ENCODE measurements around the gene SDK2. TPM values are rescaled to one million over a fixed set of nuclear protein-coding genes. Genes with fewer than 3 reads are reported as not detected.

Gene SDK2
- total and polyA plus RNA-seq, 2 of the 8 experiments (the other 6 are each of a cell fraction or from before 2014, with no cell fraction given) = 3.9 to 4.1 TPM

DNA sequence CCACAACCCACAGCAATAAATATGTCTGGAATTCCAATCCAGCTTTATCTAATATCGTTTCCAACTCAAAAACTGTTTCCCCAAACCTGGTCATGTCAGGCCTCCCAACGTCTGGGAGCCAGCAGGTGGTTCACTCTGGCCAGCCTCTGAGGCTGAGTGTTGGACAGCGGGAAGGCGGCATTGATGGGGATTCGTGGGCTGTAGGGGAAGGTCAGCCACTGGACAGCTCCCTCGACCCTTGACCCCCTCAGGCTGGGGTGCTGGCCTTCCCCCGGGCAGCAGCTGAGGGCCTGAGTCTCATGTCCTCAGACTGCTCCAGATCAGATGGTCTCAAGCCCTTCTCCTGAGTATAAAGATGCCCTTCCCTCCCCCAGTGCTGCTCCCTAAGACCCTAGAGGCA lies 50.2 kb downstream of the SDK2 start:
- Histone ChIP-seq H2AK5ac (ENCODE audit: low read depth, low read length) (peak overlapping the region; percentile 88; the same call in 1 of the 2 replicates), H3K79me1 (ENCODE audit: low read depth, low read length) (0 out of 2 replicates have a peak, but pooled peaks cover 4% of the 10 kb centered on the region), H2BK12ac (ENCODE audit: low read depth, low read length) (no peak overlapping the region), H3K18ac (ENCODE audit: extremely low read depth, low read length) (no peak overlapping the region), H2BK20ac (ENCODE audit: low read length) (no peak overlapping the region), H3K14ac (ENCODE audit: insufficient read length) (no peak overlapping the region), H2BK120ac (replicated peaks; ENCODE audit: low read depth, low read length) (no peak overlapping the region), H3K4me1 (replicated peaks in 1 of 4; ENCODE audit: control insufficient read depth in 3 of 4, insufficient read depth in 4 of 4, low read length in 3 of 4) (peaks cover 0 to 12% (median 6%) of the 10 kb centered on the region in 4 experiments; a peak in 6 of 7 replicates), H4K20me1 (replicated peaks in 1 of 2; ENCODE audit: control insufficient read depth in 1 of 2, insufficient read depth in 2 of 2, low read length in 2 of 2) (peaks cover 0 to 12% of the 10 kb centered on the region in 2 experiments), H2BK5ac (ENCODE audit: low read depth, low read length) (no peak overlapping the region), H3K9me3 (ENCODE audit: insufficient read depth in 2 of 2, low read depth in 1 of 2, low read length in 1 of 2) (no peaks in the 10 kb centered on the region), H3K9ac (replicated peaks in 1 of 4; ENCODE audit: extremely low read depth in 1 of 4, low read depth in 3 of 4, low read length in 3 of 4) (no peak overlapping the region), H3K23me2 (ENCODE audit: low read depth, low read length) (no peaks in the 10 kb centered on the region; the same call in 1 of the 2 replicates), H3K27me3 (replicated peaks in 1 of 4; ENCODE audit: control insufficient read depth in 3 of 4, extremely low read depth in 1 of 4, insufficient read depth in 3 of 4, low read length in 3 of 4) (no peaks in the 10 kb centered on the region), H3K79me2 (ENCODE audit: control insufficient read depth in 1 of 2, insufficient read depth in 2 of 2, low read length in 2 of 2) (no peaks in the 10 kb centered on the region), H4K8ac (ENCODE audit: extremely low read depth, insufficient read depth, low read length) (no peak overlapping the region), H3K36me3 (ENCODE audit: control insufficient read depth in 2 of 4, insufficient read depth in 4 of 4, low read length in 3 of 4) (no peaks in the 10 kb centered on the region; a peak in 1 of 8 replicates), H3K23ac (ENCODE audit: insufficient read length) (no peak overlapping the region), H3K4me3 (ENCODE audit: extremely low read depth in 1 of 4, insufficient read depth in 2 of 4, low read depth in 3 of 4, low read length in 4 of 4) (no peak overlapping the region), H2AFZ (ENCODE audit: low read length) (no peak overlapping the region), H2BK15ac (ENCODE audit: low read length) (no peak overlapping the region), H3K56ac (replicated peaks; ENCODE audit: insufficient read length, low read depth, low read length) (no peak overlapping the region), H3K4ac (replicated peaks; ENCODE audit: insufficient read length, low read depth, low read length) (no peak overlapping the region), H3K4me2 (ENCODE audit: insufficient read depth in 1 of 2, low read depth in 2 of 2, low read length in 2 of 2) (no peak overlapping the region), H4K5ac (ENCODE audit: insufficient read length, low read depth, low read length) (no peak overlapping the region), H4K91ac (replicated peaks; ENCODE audit: insufficient read length, low read length) (no peak overlapping the region), H3K27ac (ENCODE audit: low read depth, low read length) (no peak overlapping the region)
- no peak for FAIRE-seq
- DNase-seq (ENCODE audit: low read depth in 1 of 2, low spot score in 2 of 2) = no peak
- ChIA-PET POLR2A (ENCODE audit: partially characterized antibody) (no interaction called here), CTCF (ENCODE audit: partially characterized antibody) (interaction anchor here (0.8 to 4.7 kb wide), 6 partner anchors 18 to 164 kb away, joined by 3 to 40 read pairs (median 4); partner anchors contain the start of gene SDK2)
- TF ChIP-seq YY1 (IDR thresholded peaks at IDR 0.05; ENCODE audit: low read depth, low read length) (no peak), TEAD4 (IDR thresholded peaks at IDR 0.05; ENCODE audit: low read depth, low read length) (no peak), CHD1 (IDR thresholded peaks at IDR 0.05; ENCODE audit: low read depth, low read length) (no peak), KDM5A (IDR thresholded peaks at IDR 0.05; ENCODE audit: low read length) (no peak), SIX5 (IDR thresholded peaks at IDR 0.05; ENCODE audit: low read depth, low read length) (no peak), TCF12 (IDR thresholded peaks at IDR 0.05; ENCODE audit: low read depth, low read length) (no peak)
- TF ChIP-seq, protein P1, sequence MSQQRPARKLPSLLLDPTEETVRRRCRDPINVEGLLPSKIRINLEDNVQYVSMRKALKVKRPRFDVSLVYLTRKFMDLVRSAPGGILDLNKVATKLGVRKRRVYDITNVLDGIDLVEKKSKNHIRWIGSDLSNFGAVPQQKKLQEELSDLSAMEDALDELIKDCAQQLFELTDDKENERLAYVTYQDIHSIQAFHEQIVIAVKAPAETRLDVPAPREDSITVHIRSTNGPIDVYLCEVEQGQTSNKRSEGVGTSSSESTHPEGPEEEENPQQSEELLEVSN (IDR thresholded peaks at IDR 0.05) = 0 out of 2 replicates have a peak, but pooled peaks have one; percentile 56
- TF ChIP-seq, protein P2, sequence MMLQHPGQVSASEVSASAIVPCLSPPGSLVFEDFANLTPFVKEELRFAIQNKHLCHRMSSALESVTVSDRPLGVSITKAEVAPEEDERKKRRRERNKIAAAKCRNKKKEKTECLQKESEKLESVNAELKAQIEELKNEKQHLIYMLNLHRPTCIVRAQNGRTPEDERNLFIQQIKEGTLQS (IDR thresholded peaks at IDR 0.05; ENCODE audit: insufficient read depth, low read depth, low read length) = no peak
- 96% methylated on average over 7 of the region's 7 CpGs; no CpG with 5 or more reads in 1 of the 2 experiments for WGBS, 2 experiments (ENCODE audit: extremely low coverage in 1 of 2, insufficient coverage in 1 of 2, insufficient read length in 1 of 2, insufficient replicate concordance in 2 of 2, low coverage in 1 of 2, low lambda C conversion rate in 2 of 2, missing lambda C conversion rate in 1 of 2)
